ENCODE measurements around the gene OTUD1.

The OTUD1 gene

GRCh38 chr10:23469596-23470237 is 30.8 kb downstream of the OTUD1 start:
- Histone ChIP-seq H3K27ac (replicated peaks) (no peak overlapping the region), H3K27me3 (ENCODE audit: insufficient read depth, poor library complexity, severe bottlenecking) (no peaks in the 10 kb centered on the region), H3K4me3 (replicated peaks; ENCODE audit: insufficient read depth, low read length) (no peak overlapping the region)
- DNase-seq (ENCODE audit: low read depth in 1 of 2, low spot score in 1 of 2): no peak
- no peak for TF ChIP-seq POLR2AphosphoS5 (IDR thresholded peaks at IDR 0.05; ENCODE audit: low read depth)
- no peak for TF ChIP-seq CTCF (IDR thresholded peaks at IDR 0.05; ENCODE audit: insufficient read depth, low read length)

GRCh38 chr10:23472181-23472580 is 33.3 kb downstream of the OTUD1 start:
- Histone ChIP-seq H3K27ac (replicated peaks) (no peak overlapping the region), H3K4me3 (replicated peaks; ENCODE audit: insufficient read depth, low read length) (no peak overlapping the region), H3K27me3 (ENCODE audit: insufficient read depth, poor library complexity, severe bottlenecking) (no peaks in the 10 kb centered on the region)
- DNase-seq (ENCODE audit: low read depth in 1 of 2, low spot score in 1 of 2): no peak
- TF ChIP-seq SPI1 (IDR thresholded peaks at IDR 0.05; ENCODE audit: borderline replicate concordance, low read depth) (no peak), CTCF (IDR thresholded peaks at IDR 0.05; ENCODE audit: insufficient read depth, low read length) (no peak), POLR2AphosphoS5 (IDR thresholded peaks at IDR 0.05; ENCODE audit: low read depth) (no peak), REST (IDR thresholded peaks at IDR 0.05; ENCODE audit: insufficient replicate concordance, low read depth) (no peak), GABPA (IDR thresholded peaks at IDR 0.05; ENCODE audit: low read depth) (no peak)

DNA sequence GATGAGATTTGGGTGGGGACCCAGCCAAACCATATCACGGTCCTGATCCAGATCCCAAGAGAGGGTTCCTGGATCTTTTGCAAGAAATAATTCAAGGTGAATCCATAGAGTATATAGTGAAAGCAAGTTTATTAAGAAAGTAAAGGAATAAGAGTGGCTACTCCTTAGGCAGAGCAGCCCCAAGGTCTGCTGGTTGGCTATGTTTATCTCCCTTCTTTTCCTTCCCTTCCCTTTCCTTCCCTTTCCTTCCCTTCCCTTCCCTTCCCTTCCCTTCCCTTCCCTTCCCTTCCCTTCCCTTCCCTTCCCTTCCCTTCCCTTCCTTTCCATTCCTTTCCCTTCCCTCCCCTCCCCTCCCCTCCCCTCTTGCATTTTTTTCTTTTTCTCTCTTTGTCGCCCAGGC is 35.2 kb downstream of the OTUD1 start:
- DNase-seq (ENCODE audit: low read depth in 1 of 2, low spot score in 1 of 2): no peak
- no peak overlapping the region for H3K4me3 ChIP-seq (replicated peaks; ENCODE audit: insufficient read depth, low read length)
- no peak overlapping the region for H3K27ac ChIP-seq (replicated peaks)
- H3K27me3 ChIP-seq (ENCODE audit: insufficient read depth, poor library complexity, severe bottlenecking): no peaks in the 10 kb centered on the region
- TF ChIP-seq REST (IDR thresholded peaks at IDR 0.05; ENCODE audit: insufficient replicate concordance, low read depth) (no peak), SPI1 (IDR thresholded peaks at IDR 0.05; ENCODE audit: borderline replicate concordance, low read depth) (no peak)

DNA sequence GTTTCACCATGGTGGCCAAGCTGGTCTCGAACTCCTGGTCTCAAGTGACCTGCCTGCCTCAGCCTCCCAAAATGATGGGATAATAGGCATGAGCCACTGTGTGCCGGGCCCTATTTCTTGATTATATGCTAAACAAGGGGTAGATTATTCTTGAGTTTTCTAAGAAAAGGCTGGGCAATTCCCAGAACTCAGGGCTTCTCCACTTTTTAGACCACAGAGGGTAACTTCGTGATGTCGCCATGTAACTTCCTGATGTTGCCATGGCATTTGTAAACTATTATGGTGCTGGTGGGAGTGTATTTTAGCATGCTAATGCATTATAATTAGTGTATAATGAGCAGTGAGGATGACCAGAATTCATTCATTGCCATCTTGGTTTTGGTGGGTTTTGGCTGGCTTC is 35.8 kb downstream of the OTUD1 start:
- no peak for DNase-seq (ENCODE audit: low read depth in 1 of 2, low spot score in 1 of 2)
- H3K4me3 ChIP-seq (replicated peaks; ENCODE audit: insufficient read depth, low read length): no peak overlapping the region
- H3K27me3 ChIP-seq (ENCODE audit: insufficient read depth, poor library complexity, severe bottlenecking): no peaks in the 10 kb centered on the region
- no peak overlapping the region for H3K27ac ChIP-seq (replicated peaks)
- TF ChIP-seq CTCF (IDR thresholded peaks at IDR 0.05; ENCODE audit: insufficient read depth, low read length): no peak
- no peak for TF ChIP-seq SPI1 (IDR thresholded peaks at IDR 0.05; ENCODE audit: borderline replicate concordance, low read depth)
- TF ChIP-seq GABPA (IDR thresholded peaks at IDR 0.05; ENCODE audit: low read depth): no peak

All from HL-60 (cell line).